Endodermal cell (in vitro differentiated cells): Measurements from ENCODE around the gene NTRK1. TPM values are rescaled to one million over a fixed set of nuclear protein-coding genes. Genes with fewer than 3 reads are reported as not detected.

Experiments used
- DNase-seq: peaks from one replicate; pipeline ENCODE4 v3.0.0-alpha.2; 2017
- H3K27ac ChIP-seq: 2 replicates; pipeline ENCODE4 v1.5.1; 2013; ENCODE audit warnings: mild to moderate bottlenecking, low read depth, low read length, moderate library complexity
- H3K27me3 ChIP-seq: 2 replicates; pipeline ENCODE4 v1.6.1; 2013; ENCODE audit warnings: mild to moderate bottlenecking, low read length, moderate library complexity; ENCODE audit not compliant: insufficient read depth, control insufficient read depth, poor library complexity, severe bottlenecking
- H3K36me3 ChIP-seq: 2 replicates; pipeline ENCODE4 v1.7.0; 2013; ENCODE audit warnings: mild to moderate bottlenecking, low read length, moderate library complexity; ENCODE audit not compliant: control insufficient read depth, insufficient read depth
- H3K4me1 ChIP-seq: one replicate; pipeline ENCODE4 v1.7.0; 2013; ENCODE audit warnings: low read length; ENCODE audit not compliant: control insufficient read depth, insufficient read depth
- H3K4me3 ChIP-seq: 2 replicates; pipeline ENCODE4 v1.5.1; 2013; ENCODE audit warnings: mild to moderate bottlenecking, low read length, moderate library complexity
- H3K9ac ChIP-seq: 2 replicates; pipeline ENCODE4 v1.6.1; 2013; ENCODE audit warnings: mild to moderate bottlenecking, low read length, moderate library complexity; ENCODE audit not compliant: poor library complexity, severe bottlenecking; ENCODE audit errors: extremely low read depth
- H3K9me3 ChIP-seq: 2 replicates; pipeline ENCODE4 v1.6.1; 2013; ENCODE audit warnings: mild to moderate bottlenecking, low read length, moderate library complexity; ENCODE audit not compliant: control insufficient read depth
- H3K27ac Mint-ChIP-seq: 2 replicates; pipeline ENCODE4 v1.8.0; 2020; ENCODE audit warnings: mixed read lengths
- H3K27me3 Mint-ChIP-seq: 2 replicates; pipeline ENCODE4 v1.8.0; 2021; ENCODE audit warnings: mild to moderate bottlenecking, mixed read lengths; ENCODE audit not compliant: insufficient read depth
- H3K36me3 Mint-ChIP-seq: 2 replicates; pipeline ENCODE4 v1.8.0; 2020; ENCODE audit warnings: low read depth, mixed read lengths
- H3K4me1 Mint-ChIP-seq: 2 replicates; pipeline ENCODE4 v1.8.0; 2020; ENCODE audit warnings: mixed read lengths
- H3K4me3 Mint-ChIP-seq: 2 replicates; pipeline ENCODE4 v1.8.0; 2020; ENCODE audit warnings: mild to moderate bottlenecking, moderate library complexity, mixed read lengths
- H3K9me3 Mint-ChIP-seq: 2 replicates; pipeline ENCODE4 v1.8.0; 2020; ENCODE audit warnings: mild to moderate bottlenecking, mixed read lengths
- CTCF ChIP-seq: fragments of 200-600 bp; sonication (generic); conservative IDR thresholded peaks from 2 replicates; pipeline ENCODE4 v1.5.0; 2021; ENCODE audit warnings: antibody characterized with exemption, mild to moderate bottlenecking
- WGBS, 2 experiments: methylation state at CpG; one replicate each; pipeline versions ENCODE4 v1.1.5 to v1.1.7; 2013; ENCODE audit warnings: missing lambda C conversion rate in 2 of 2, mixed read lengths in 1 of 2; ENCODE audit not compliant: insufficient coverage in 1 of 2, insufficient read length in 1 of 2; 5-methylcytosine and 5-hydroxymethylcytosine counted together
- total RNA-seq, 2 donors: library from RNA; stranded (reverse); fragmentation: NEBNext Ultra II Directional in 1 of 2; extraction: Animal tissue kit (Norgen Biotek cat#: 25700) in 1 of 2; gene quantifications; 2 replicates in 1 of 2; 3 replicates in 1 of 2; pipeline ENCODE4 v1.2.1, GENCODE V29; 2021

The NTRK1 gene
- total RNA-seq, 2 donors from 2014 or later = 0.44 to 0.82 TPM

- H3K27me3 Mint-ChIP-seq = peaks cover 15% of the 10 kb centered on the region
- peaks cover 3% of the 10 kb centered on the region for H3K4me1 Mint-ChIP-seq
- H3K36me3 ChIP-seq = no peaks in the 10 kb centered on the region
- H3K27me3 ChIP-seq = no peaks in the 10 kb centered on the region
- WGBS, 2 experiments = 82 to 85% methylated on average over 11 to 12 of the region's 12 CpGs
- no peak overlapping the region for H3K4me3 ChIP-seq
- no peaks in the 10 kb centered on the region for H3K9me3 Mint-ChIP-seq
- no peak overlapping the region for H3K4me3 Mint-ChIP-seq
- H3K9me3 ChIP-seq = no peaks in the 10 kb centered on the region
- no peak overlapping the region for H3K27ac ChIP-seq
- H3K9ac ChIP-seq = no peak overlapping the region
- H3K36me3 Mint-ChIP-seq = no peaks in the 10 kb centered on the region
- H3K27ac Mint-ChIP-seq = no peak overlapping the region
- DNase-seq = no peak
- no peaks in the 10 kb centered on the region for H3K4me1 ChIP-seq
- no peak for TF ChIP-seq CTCF
Measured at GRCh38 chr1:156899956-156900718, 39.5 kb downstream of the NTRK1 start.

GRCh38 chr1:156900896-156901589 is 40.4 kb downstream of the NTRK1 start:
- H3K4me1 Mint-ChIP-seq = peaks cover 3% of the 10 kb centered on the region
- H3K36me3 Mint-ChIP-seq = no peaks in the 10 kb centered on the region
- TF ChIP-seq CTCF = no peak
- Histone ChIP-seq H3K4me1 (no peaks in the 10 kb centered on the region), H3K27me3 (no peaks in the 10 kb centered on the region), H3K4me3 (no peak overlapping the region), H3K9ac (no peak overlapping the region), H3K9me3 (no peaks in the 10 kb centered on the region), H3K36me3 (no peaks in the 10 kb centered on the region), H3K27ac (no peak overlapping the region)
- no peak for DNase-seq
- WGBS, 2 experiments = 80 to 84% methylated on average over 1 to 6 of the region's 6 CpGs
- no peak overlapping the region for H3K4me3 Mint-ChIP-seq
- H3K27me3 Mint-ChIP-seq = peaks cover 18% of the 10 kb centered on the region
- no peaks in the 10 kb centered on the region for H3K9me3 Mint-ChIP-seq
- no peak overlapping the region for H3K27ac Mint-ChIP-seq

GRCh38 chr1:156901590-156901900 is 40.9 kb downstream of the NTRK1 start:
- Mint-ChIP-seq H3K27me3 (peaks cover 18% of the 10 kb centered on the region), H3K4me3 (no peak overlapping the region), H3K36me3 (no peaks in the 10 kb centered on the region), H3K27ac (no peak overlapping the region), H3K4me1 (peaks cover 3% of the 10 kb centered on the region), H3K9me3 (no peaks in the 10 kb centered on the region)
- WGBS, 2 experiments = 86 to 97% methylated on average over 3 to 4 of the region's 4 CpGs
- Histone ChIP-seq H3K9ac (no peak overlapping the region), H3K27me3 (no peaks in the 10 kb centered on the region), H3K4me3 (no peak overlapping the region), H3K27ac (no peak overlapping the region), H3K4me1 (no peaks in the 10 kb centered on the region), H3K9me3 (no peaks in the 10 kb centered on the region), H3K36me3 (no peaks in the 10 kb centered on the region)
- no peak for TF ChIP-seq CTCF
- DNase-seq = no peak
